A673 (cell line): ENCODE data around the gene MAML1. TPM values are rescaled to one million over a fixed set of nuclear protein-coding genes. Genes with fewer than 3 reads are reported as not detected.
A peak's percentile ranks its signal among the peaks of the same experiment; 100 is the strongest.

Source experiments
- BruUV-seq: library from RNA; stranded (reverse); fragments of 400-500 nt; replicated peaks from 2 replicates; lab custom pipeline; 2021; lab: Mats Ljungman, UMichigan
- CTCF ChIA-PET: fragments of 300-600 bp; sonication (Branson Sonifier 250); formaldehyde crosslinking; loops from one replicate; lab custom pipeline; 2022; ENCODE audit warnings: antibody characterized with exemption; lab: Charles Lee
- POLR2A ChIA-PET: fragments of 300-600 bp; sonication (Branson Sonifier 250); formaldehyde crosslinking; loops from one replicate; lab custom pipeline; 2022; ENCODE audit warnings: antibody characterized with exemption; ENCODE audit not compliant: low non-redundant PET; lab: Charles Lee
- DNase-seq: peaks from one replicate; pipeline ENCODE4 v3.0.0-alpha.2; 2015; ENCODE audit warnings: low spot score
- H3K27ac ChIP-seq: fragments of 200-600 bp; sonication (generic); 2 replicates; pipeline ENCODE4 v1.5.1; 2016; ENCODE audit warnings: mixed run types, low read depth, mild to moderate bottlenecking, mixed read lengths, antibody characterized with exemption, low read length; ENCODE audit not compliant: poor library complexity, severe bottlenecking
- H3K27me3 ChIP-seq: fragments of 200-600 bp; sonication (generic); replicated peaks from 2 replicates; pipeline ENCODE4 v1.6.1; 2017; ENCODE audit warnings: mixed run types, low read depth, mild to moderate bottlenecking, mixed read lengths, antibody characterized with exemption, low read length; ENCODE audit not compliant: insufficient read depth, poor library complexity
- H3K36me3 ChIP-seq: fragments of 200-600 bp; sonication (generic); 2 replicates; pipeline ENCODE4 v1.6.1; 2016; ENCODE audit warnings: mixed run types, mild to moderate bottlenecking, mixed read lengths, antibody characterized with exemption, low read length; ENCODE audit not compliant: insufficient read depth, poor library complexity, severe bottlenecking
- H3K4me1 ChIP-seq: fragments of 200-600 bp; sonication (generic); 2 replicates; pipeline ENCODE4 v1.6.1; 2017; ENCODE audit warnings: mixed run types, mild to moderate bottlenecking, mixed read lengths, antibody characterized with exemption, low read length; ENCODE audit not compliant: insufficient read depth, poor library complexity, severe bottlenecking
- H3K4me3 ChIP-seq: fragments of 200-600 bp; sonication (generic); 2 replicates; pipeline ENCODE4 v1.5.1; 2016; ENCODE audit warnings: low read depth, mixed run types, mild to moderate bottlenecking, mixed read lengths, low read length; ENCODE audit not compliant: poor library complexity, severe bottlenecking
- H3K9me3 ChIP-seq: fragments of 200-600 bp; sonication (generic); 2 replicates; pipeline ENCODE4 v1.6.1; 2016; ENCODE audit warnings: mixed run types, low read depth, mild to moderate bottlenecking, mixed read lengths, antibody characterized with exemption, low read length; ENCODE audit not compliant: poor library complexity, severe bottlenecking
- CTCF ChIP-seq: fragments of 300-800, 200-600 bp; sonication (generic); conservative IDR thresholded peaks from 2 replicates; pipeline ENCODE4 v1.5.1; 2017; ENCODE audit warnings: low read depth, mild to moderate bottlenecking, antibody characterized with exemption, low read length, moderate library complexity, mixed read lengths
- EZH2 ChIP-seq: fragments of 200-600 bp; sonication (generic); IDR thresholded peaks from 2 replicates; pipeline ENCODE4 v1.6.1; 2017; ENCODE audit warnings: borderline replicate concordance, low read depth, mild to moderate bottlenecking, mixed read lengths, antibody characterized with exemption, low read length; ENCODE audit not compliant: poor library complexity, severe bottlenecking
- intact Hi-C: fragments of 100-400 bp; cut with micrococcal nuclease; formaldehyde crosslinking; loops from one replicate; pipeline ENCODE4 v1.10.0; 2022; ENCODE audit not compliant: unreplicated experiment
- total RNA-seq: library from RNA; stranded (reverse); gene quantifications from 2 replicates; pipeline ENCODE4 v1.2.3, GENCODE V29; 2021

The MAML1 gene
- total RNA-seq, 1 experiment from 2014 or later: 34.3 TPM

DNA sequence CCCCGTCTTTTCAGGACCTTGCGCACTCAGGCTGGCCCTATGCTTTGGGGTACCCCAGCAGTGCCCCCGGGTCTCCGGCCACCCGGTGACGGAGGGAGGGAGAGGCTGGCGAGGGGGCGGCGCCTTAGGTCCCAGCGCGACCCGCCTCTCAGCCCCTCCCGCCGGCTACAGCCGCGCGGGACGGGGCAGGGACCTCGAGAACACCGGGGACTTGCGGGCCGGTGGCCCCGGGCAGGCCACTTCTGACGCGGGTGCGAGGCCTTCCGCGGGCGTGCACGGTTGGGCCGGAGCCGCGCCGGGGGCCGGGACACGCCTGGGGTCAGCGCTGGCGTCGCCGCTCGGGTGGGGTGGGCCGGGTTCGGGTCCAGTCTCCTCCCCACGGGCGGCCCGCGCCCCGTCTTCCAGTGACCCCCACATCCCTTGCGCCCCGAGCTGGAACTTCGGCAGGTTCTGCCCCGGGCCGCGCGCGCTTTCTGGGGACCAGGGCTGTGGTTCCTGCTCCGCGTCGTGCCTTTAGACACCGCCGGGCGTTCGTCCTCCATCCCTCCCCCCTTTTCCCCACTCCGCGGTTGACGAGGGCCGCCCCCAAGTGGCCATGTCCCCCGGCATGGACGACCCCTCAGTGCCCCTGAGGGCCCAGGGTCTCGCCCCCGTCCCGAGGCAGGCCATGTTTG is 84.3 kb downstream of the MAML1 start:
- BruUV-seq: no TSS peak
- CTCF ChIA-PET: no interaction called here
- no peak overlapping the region for H3K27ac ChIP-seq

GRCh38 chr5:179817470-179817840 is 84.8 kb downstream of the MAML1 start:
- Histone ChIP-seq H3K27me3 (no peaks in the 10 kb centered on the region), H3K36me3 (peaks cover 7% of the 10 kb centered on the region), H3K4me1 (peaks cover 16% of the 10 kb centered on the region), H3K9me3 (no peaks in the 10 kb centered on the region), H3K4me3 (no peak overlapping the region), H3K27ac (no peak overlapping the region)
- DNase-seq: no peak
- intact Hi-C loops: no loop called here
- BruUV-seq: no TSS peak
- ChIA-PET POLR2A (interaction anchor here (0.6 kb wide), 1 partner anchor 13 kb away, joined by 3 read pairs; no protein-coding TSS in a partner anchor), CTCF (no interaction called here)
- TF ChIP-seq CTCF (no peak), EZH2 (no peak)

More for the DNA sequence above, 84.3 kb downstream of the MAML1 start:
- H3K27me3 ChIP-seq: no peaks in the 10 kb centered on the region
- no peak for DNase-seq
- H3K9me3 ChIP-seq: no peaks in the 10 kb centered on the region
- POLR2A ChIA-PET: interaction anchor here (0.6 kb wide), 1 partner anchor 13 kb away, joined by 3 read pairs; no protein-coding TSS in a partner anchor
- intact Hi-C loops: no loop called here
- TF ChIP-seq EZH2 (no peak), CTCF (no peak)
- H3K4me3 ChIP-seq: no peak overlapping the region
- peaks cover 7% of the 10 kb centered on the region for H3K36me3 ChIP-seq
- H3K4me1 ChIP-seq: peaks cover 12% of the 10 kb centered on the region

GRCh38 chr5:179817890-179818745 is 85.5 kb downstream of the MAML1 start:
- TF ChIP-seq EZH2: no peak
- DNase-seq: no peak
- Histone ChIP-seq H3K9me3 (no peaks in the 10 kb centered on the region), H3K27ac (peak overlapping the region; percentile 93), H3K36me3 (peaks cover 8% of the 10 kb centered on the region), H3K27me3 (no peaks in the 10 kb centered on the region), H3K4me1 (peaks cover 16% of the 10 kb centered on the region), H3K4me3 (no peak overlapping the region)
- BruUV-seq: no TSS peak
- intact Hi-C loops: no loop called here
- POLR2A ChIA-PET: interaction anchor here (0.6 kb wide), 1 partner anchor 12 kb away, joined by 3 read pairs; no protein-coding TSS in a partner anchor
- CTCF ChIA-PET: no interaction called here
